Right lobe of liver (tissue), 6 donors: Measurements from ENCODE around the gene EFHD1. TPM values are rescaled to one million over a fixed set of nuclear protein-coding genes. Genes with fewer than 3 reads are reported as not detected.
"Not testable (repeated sequence)": the region's sequence is repeated elsewhere in the genome, so short reads cannot be mapped to it uniquely, and the experiment has no call there.

Experiments used
- ATAC-seq, 4 donors: fragments of 200-7000 bp; cut with Tn5 transposase; one replicate each; pipeline ENCODE4 v1.9.1; 2020; ENCODE audit warnings: mild to moderate bottlenecking in 4 of 4, moderate library complexity in 4 of 4
- DNase-seq, 3 donors: peaks; one replicate each; pipeline ENCODE4 v3.0.0-alpha.2; 2020
- H3K27ac ChIP-seq, 3 donors: fragments of 200-600 bp; one replicate each; pipeline ENCODE4 v1.8.0; 2022
- H3K27me3 ChIP-seq, 2 donors: fragments of 200-600 bp; one replicate each; pipeline ENCODE4 v1.8.0; 2022
- H3K36me3 ChIP-seq, 4 donors: fragments of 200-600 bp; sonication (generic) in 1 of 4; one replicate each; pipeline versions ENCODE4 v1.5.1 to v1.8.0; 2017 to 2022; ENCODE audit warnings: control low read depth in 1 of 4
- H3K4me1 ChIP-seq, 4 donors: fragments of 200-600 bp; sonication (generic) in 1 of 4; one replicate each; pipeline versions ENCODE4 v1.5.1 to v1.8.0; 2017 to 2022; ENCODE audit warnings: control low read depth in 1 of 4
- H3K4me3 ChIP-seq, 3 donors: fragments of 200-600 bp; one replicate each; pipeline ENCODE4 v1.8.0; 2022
- H3K9me3 ChIP-seq, 4 donors: fragments of 200-600 bp; sonication (generic) in 1 of 4; one replicate each; pipeline versions ENCODE4 v1.5.1 to v1.8.0; 2017 to 2022; ENCODE audit warnings: control low read depth in 1 of 4
- POLR2A ChIP-seq: fragments of 450-650 bp; IDR thresholded peaks from one replicate; pipeline ENCODE4 v1.6.1; 2017; ENCODE audit warnings: antibody characterized with exemption, mild to moderate bottlenecking
- WGBS: methylation state at CpG from one replicate; pipeline ENCODE4 v1.1.6; 2018; ENCODE audit warnings: low coverage, low lambda C conversion rate; ENCODE audit not compliant: insufficient coverage; ENCODE audit errors: missing lambda C conversion rate; 5-methylcytosine and 5-hydroxymethylcytosine counted together
- intact Hi-C, 2 donors: fragments of 100-400 bp; cut with DNase I; formaldehyde crosslinking; loops; one replicate each; pipeline versions ENCODE4 v1.11.2 to v1.14.1; 2022
- total RNA-seq, 6 experiments: library from RNA; depleted of rRNA in 2 of 6; stranded (reverse); fragments of >200 nt in 2 of 6; fragmentation: NEBNext Ultra II Directional in 3 of 6; extraction: Animal tissue kit (Norgen Biotek cat#: 25700) in 3 of 6; gene quantifications; one replicate each; pipeline versions ENCODE4 v1.1.0 to v1.2.4, GENCODE V29; 2016 to 2023
- TF ChIP-seq, protein P1 (sequence below), 4 donors: fragments of 200-600 bp in 3 of 4; fragments of 450-650 bp in 1 of 4; IDR thresholded peaks; one replicate each; pipeline versions ENCODE4 v1.5.1 to v1.8.0; 2016 to 2022; ENCODE audit warnings: antibody characterized with exemption in 4 of 4, mild to moderate bottlenecking in 2 of 4
- donor health status: DM: no; HTN: yes; CAD: no.
- donor health status: DM: no; HTN: no; CAD: no.
- donor health status: DM: no; HTN: no; CAD: no.
- donor health status: DM: no; HTN: yes; CAD: no.
- donor health status: DM: no; HTN: yes; CAD: no.

EFHD1 gene
- total RNA-seq, 6 experiments from 2014 or later, result 7.3 to 30.3 (median 10.7) TPM

DNA sequence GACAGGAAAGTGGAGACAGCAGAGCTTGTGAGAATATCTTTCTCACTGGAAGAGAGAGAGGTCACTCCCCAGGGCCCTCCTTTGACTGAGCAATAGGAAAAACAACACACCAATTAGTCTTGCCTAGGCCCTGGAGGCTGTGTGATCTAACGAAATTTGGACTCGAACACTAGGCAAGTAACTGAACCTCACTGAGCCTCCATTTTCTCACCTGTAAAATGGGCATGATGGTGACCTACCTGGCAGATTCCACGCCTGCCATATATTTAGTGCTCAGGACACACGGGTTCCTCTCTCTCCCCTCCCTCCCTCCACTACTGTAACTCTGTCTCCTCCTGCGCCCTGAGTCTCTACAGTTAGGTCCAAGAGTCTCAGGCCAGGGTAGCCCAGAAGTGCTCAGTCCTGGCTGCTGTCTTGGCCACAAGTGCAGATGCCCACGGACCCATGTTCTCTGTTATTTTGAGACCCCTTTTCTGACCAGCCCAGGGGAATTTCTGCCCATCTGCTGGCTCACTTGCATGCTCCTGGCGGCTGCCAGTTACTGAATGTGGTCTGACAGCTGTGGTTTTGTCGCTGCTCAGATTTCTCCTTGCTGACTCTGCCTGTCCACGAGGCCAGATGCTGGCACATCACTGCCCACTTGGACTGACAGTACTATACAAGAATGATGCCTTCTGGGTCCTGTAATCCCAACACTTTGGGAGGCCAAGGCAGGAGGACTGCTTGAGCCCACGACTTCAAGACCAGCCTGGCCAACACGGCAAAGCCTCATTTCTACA, 54.2 kb downstream of the EFHD1 start:
- DNase-seq, result no peak

DNA sequence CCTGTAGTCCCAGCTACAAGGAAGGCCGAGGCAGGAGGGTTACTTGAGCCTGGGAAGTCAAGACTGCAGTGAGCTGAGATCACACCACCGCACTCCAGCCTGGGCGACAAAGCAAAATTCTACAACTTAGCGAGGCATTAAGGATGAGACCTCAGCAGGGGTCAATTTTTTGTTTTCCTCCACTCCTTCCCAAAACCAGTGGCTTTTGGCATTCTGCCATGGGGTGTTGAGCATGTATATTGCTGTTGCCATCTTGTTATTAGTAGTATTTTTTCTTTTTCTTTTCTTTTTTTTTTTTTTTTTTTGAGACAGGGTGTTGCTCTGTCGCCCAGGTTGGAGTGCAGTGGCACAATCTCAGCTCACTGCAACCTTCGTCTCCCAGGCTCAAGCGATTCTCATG, 54.8 kb downstream of the EFHD1 start:
- intact Hi-C loops, result no loop called here
- no peaks in the 10 kb centered on the region for H3K36me3 ChIP-seq
- 88% methylated on average over 4 of the region's 7 CpGs for WGBS
- H3K4me3 ChIP-seq, result no peak overlapping the region
- no peak overlapping the region for H3K27ac ChIP-seq
- no peaks in the 10 kb centered on the region for H3K27me3 ChIP-seq
- no peak for ATAC-seq
- no peaks in the 10 kb centered on the region for H3K4me1 ChIP-seq
- DNase-seq, result no peak
- no peaks in the 10 kb centered on the region for H3K9me3 ChIP-seq
- TF ChIP-seq, protein P1, sequence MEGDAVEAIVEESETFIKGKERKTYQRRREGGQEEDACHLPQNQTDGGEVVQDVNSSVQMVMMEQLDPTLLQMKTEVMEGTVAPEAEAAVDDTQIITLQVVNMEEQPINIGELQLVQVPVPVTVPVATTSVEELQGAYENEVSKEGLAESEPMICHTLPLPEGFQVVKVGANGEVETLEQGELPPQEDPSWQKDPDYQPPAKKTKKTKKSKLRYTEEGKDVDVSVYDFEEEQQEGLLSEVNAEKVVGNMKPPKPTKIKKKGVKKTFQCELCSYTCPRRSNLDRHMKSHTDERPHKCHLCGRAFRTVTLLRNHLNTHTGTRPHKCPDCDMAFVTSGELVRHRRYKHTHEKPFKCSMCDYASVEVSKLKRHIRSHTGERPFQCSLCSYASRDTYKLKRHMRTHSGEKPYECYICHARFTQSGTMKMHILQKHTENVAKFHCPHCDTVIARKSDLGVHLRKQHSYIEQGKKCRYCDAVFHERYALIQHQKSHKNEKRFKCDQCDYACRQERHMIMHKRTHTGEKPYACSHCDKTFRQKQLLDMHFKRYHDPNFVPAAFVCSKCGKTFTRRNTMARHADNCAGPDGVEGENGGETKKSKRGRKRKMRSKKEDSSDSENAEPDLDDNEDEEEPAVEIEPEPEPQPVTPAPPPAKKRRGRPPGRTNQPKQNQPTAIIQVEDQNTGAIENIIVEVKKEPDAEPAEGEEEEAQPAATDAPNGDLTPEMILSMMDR (IDR thresholded peaks at IDR 0.05), result no peak
- no peak for TF ChIP-seq POLR2A

More for the DNA sequence above, 54.2 kb downstream of the EFHD1 start:
- no peak for ATAC-seq
- intact Hi-C loops, result no loop called here
- H3K9me3 ChIP-seq, result no peaks in the 10 kb centered on the region
- no peaks in the 10 kb centered on the region for H3K36me3 ChIP-seq
- H3K27ac ChIP-seq, result no peak overlapping the region
- H3K27me3 ChIP-seq, result no peaks in the 10 kb centered on the region
- H3K4me3 ChIP-seq, result no peak overlapping the region
- TF ChIP-seq POLR2A, result no peak
- TF ChIP-seq, protein P1 (IDR thresholded peaks at IDR 0.05), result no peak
- H3K4me1 ChIP-seq, result no peaks in the 10 kb centered on the region
- 72% methylated on average over 9 of the region's 11 CpGs for WGBS

DNA sequence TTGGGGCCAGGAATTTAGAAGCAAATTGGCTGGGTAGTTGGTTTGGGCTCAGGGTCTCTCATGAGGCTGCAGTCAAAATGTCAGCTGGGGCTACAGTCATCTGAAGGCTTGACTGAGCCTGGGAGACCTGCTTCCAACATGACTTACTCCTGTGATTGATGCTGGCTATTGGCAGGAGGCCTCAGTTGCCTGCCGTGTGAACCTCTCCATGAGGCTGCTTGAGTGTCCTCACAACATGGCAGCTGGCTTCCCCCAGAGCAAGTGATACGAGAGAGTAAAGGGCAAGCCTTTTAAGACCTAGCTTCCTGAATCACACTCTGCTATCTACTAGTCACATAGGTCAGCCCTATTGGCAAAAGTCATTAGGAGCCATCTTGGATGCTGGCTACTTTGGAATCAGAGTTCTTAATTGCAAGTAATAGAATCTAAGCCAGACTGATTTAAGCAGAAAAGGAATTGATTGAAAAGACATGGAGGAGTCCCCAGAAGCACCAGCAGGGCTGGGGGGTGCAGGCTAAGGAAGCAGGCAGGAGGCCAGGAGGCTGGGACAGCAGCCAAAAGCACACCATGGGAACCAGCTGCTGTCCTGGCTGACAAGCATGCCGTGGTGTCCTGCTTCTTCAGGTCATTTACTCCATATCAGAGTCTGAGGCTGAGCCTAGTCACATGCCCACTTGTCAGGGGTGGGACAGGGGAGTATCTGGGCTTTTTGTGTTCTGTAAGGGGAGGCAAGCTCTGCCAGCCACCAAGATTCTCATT, 55.9 kb downstream of the EFHD1 start:
- Histone ChIP-seq H3K27ac (no peak overlapping the region), H3K4me3 (no peak overlapping the region), H3K36me3 (no peaks in the 10 kb centered on the region), H3K9me3 (no peaks in the 10 kb centered on the region), H3K4me1 (no peaks in the 10 kb centered on the region), H3K27me3 (no peaks in the 10 kb centered on the region)
- no peak for TF ChIP-seq POLR2A
- TF ChIP-seq, protein P1 (IDR thresholded peaks at IDR 0.05), result no peak
- peak in 1 of 3 donors; percentile 49 for DNase-seq
- intact Hi-C loops, result no loop called here
- WGBS, result 31% methylated on average over 2 of the region's 3 CpGs
- ATAC-seq, result peak; percentile 23 to 53 (median 42)

DNA sequence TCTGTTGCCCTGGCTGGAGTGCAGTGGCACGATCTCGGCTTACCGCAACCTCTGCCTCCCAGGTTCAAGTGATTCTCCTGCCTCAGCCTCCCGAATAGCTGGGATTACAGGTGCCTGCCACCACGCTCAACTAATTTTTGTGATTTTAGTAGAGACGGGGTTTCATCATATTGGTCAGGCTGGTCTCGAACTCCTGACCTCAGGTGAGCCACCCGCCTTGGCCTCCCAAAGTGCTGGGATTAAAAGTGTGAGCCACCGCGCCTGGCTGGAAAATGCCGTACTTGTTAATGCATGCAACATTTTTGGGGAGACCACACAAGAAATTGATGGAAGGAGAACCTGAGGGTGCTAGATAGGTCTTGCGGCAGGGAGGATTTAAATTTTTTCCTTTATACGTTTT, 57.7 kb downstream of the EFHD1 start:
- H3K27ac ChIP-seq, H3K9me3 ChIP-seq, intact Hi-C loops, H3K4me1 ChIP-seq, DNase-seq, H3K27me3 ChIP-seq, H3K36me3 ChIP-seq, H3K4me3 ChIP-seq, ATAC-seq: not testable (repeated sequence)
- WGBS, result 82% methylated on average over 7 of the region's 13 CpGs

DNA sequence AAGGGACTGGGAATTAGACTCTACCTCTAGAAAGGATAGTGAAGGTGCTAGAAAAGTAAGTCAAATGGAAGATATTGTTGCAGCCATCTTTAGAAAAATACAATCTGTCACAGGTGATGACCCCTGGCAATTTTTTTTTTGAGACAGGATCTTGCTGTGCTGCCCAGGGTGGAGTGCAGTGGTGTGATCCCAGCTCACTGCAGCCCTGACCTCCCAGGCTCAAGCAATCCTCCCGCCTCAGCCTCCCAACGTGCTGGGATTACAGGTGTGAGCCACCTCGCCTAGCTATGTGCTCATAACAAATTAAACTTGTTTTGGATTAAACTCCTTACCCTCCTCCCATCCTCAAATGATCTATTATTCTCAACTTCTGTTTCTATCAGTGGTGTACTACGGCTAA, 59.9 kb downstream of the EFHD1 start:
- Histone ChIP-seq H3K4me1 (peaks cover 0 to 11% (median 4%) of the 10 kb centered on the region in 4 donors), H3K27ac (no peak overlapping the region), H3K36me3 (no peaks in the 10 kb centered on the region), H3K4me3 (no peak overlapping the region), H3K27me3 (no peaks in the 10 kb centered on the region), H3K9me3 (no peaks in the 10 kb centered on the region)
- ATAC-seq, result no peak
- no peak for TF ChIP-seq POLR2A
- TF ChIP-seq, protein P1 (IDR thresholded peaks at IDR 0.05), result no peak
- no peak for DNase-seq
- intact Hi-C loops, result no loop called here
- 74% methylated on average over 2 of the region's 4 CpGs for WGBS
